ENCODE data around the gene ANKRD33B.
"Not testable (repeated sequence)": the region's sequence is repeated elsewhere in the genome, so short reads cannot be mapped to it uniquely, and the experiment has no call there.

ANKRD33B gene

DNA sequence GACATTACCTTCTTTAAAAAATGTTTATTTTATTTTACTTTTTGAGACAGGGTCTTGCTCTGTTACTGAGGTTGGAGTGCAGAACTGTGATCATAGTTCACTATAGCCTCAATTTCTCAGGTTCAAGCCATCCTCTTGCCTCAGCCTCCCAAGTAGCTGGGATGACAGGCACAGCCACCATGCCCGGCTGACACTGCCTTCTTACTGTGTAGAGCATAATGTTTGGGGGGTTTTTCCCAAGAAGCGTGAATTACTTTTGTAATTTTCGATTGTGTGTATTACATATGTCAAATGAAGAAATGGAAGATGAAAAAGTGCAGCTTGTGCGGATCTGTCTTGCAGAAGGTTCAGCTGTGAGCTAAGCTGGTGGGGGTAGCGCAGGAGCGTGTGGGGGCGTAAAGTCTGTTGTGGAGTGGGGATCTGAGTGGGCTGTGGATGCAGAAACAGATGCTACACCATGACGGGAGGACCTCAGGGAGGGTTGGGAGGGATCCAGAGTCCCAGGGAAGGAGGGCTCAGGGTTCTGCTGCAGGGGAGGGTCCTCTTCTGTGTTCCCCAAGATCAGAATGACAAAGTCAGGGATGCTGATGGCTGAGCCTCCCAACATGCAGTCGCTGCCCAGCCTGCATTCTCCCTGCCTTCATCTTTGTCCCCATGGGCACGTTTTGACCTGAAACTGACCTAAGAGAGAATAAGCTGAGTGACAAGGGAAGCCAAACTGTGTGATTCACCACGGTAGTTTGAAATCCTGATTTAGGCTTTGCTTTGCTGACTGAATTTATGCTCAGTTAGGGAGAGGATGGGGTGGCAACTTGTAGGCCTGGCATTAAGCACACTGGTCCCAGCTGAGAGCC, 6.8 kb upstream of the ANKRD33B start:
- DNase-seq (ENCODE audit: low read depth, low spot score): no peak

DNA sequence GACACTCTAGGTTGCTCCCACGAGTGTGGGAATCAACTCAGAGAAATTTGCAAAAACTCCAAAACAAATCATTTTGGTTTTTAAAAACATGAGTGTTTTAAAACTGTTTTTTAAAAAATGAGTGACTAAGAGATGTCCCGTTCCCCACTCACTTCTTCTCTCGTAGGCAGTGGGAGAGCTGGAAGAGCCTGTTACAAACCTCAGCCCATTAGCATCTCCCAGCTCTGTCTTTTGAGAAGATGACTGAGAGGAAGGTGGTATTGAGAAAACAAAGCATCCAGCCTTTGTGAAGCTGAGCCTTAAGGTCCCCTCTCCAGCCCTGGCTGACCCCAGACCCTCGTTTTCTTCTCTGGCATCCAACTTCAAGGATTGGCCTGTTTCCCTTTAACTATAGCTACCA, 4.7 kb upstream of the ANKRD33B start:
- DNase-seq (ENCODE audit: low read depth, low spot score): no peak

DNA sequence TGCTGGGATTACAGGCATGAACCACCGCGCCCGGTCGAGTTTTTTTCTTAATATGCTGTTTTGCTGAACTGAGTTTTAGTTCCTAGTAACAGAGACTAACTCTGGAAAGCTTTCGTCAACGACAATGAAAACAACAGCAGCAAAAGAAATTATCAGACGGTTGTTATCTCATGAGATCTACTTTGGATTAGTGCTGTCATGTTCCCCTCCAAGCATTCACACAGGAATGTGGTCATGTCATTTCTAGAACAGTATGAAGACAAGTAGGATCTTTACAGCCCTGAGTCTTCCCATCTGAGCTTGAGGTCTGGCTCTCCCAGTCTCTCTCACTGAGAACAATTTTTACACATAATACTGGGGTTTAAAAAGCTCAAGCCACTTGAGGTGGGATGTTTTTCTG, 4.0 kb upstream of the ANKRD33B start:
- no peak for DNase-seq (ENCODE audit: low read depth, low spot score)

DNA sequence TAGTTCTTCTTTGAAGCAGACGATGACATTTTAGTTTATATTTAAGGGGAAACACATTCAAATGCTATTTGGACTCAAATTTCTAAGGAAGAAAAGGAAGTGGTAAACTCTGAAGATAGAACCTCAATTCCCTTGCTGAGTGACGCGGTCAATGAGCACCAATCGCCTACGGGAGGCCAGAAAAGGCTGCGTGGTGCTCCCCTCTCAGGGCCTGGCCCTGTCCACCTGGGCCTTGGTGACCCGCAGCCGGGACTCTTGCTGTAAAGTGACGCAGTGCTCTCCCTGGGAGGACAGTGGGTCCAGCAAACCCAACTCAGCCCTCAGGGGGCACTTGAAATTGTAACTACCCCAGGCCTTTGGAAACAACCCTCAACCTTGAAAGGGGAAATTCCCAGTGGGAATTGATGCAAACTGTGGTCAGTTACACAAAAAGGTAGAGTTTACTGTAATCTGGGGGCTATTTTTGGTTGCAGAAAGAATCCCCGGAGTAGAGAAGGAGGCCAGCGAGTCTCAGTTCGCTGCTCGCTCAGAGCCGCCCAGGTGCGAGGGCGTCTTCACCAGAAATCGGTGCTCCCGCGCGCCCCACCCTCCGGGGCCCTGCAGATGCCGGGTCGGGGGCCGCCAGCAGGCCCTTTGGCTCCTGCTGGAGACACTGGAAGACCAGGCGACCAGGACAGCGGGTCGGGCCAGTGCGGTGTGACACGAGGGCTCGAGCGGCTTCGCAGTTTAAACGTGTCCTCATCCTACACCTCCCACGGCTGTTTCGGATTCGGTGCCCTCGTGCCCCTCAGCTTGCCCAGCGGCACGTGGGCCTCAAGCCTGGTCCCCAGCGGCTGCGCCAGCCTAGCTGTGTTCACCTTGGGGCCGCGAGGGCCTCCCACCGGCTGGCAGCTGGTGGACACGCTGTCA, 1.4 kb upstream of the ANKRD33B start:
- peak; percentile 48 for DNase-seq (ENCODE audit: low read depth, low spot score)

DNA sequence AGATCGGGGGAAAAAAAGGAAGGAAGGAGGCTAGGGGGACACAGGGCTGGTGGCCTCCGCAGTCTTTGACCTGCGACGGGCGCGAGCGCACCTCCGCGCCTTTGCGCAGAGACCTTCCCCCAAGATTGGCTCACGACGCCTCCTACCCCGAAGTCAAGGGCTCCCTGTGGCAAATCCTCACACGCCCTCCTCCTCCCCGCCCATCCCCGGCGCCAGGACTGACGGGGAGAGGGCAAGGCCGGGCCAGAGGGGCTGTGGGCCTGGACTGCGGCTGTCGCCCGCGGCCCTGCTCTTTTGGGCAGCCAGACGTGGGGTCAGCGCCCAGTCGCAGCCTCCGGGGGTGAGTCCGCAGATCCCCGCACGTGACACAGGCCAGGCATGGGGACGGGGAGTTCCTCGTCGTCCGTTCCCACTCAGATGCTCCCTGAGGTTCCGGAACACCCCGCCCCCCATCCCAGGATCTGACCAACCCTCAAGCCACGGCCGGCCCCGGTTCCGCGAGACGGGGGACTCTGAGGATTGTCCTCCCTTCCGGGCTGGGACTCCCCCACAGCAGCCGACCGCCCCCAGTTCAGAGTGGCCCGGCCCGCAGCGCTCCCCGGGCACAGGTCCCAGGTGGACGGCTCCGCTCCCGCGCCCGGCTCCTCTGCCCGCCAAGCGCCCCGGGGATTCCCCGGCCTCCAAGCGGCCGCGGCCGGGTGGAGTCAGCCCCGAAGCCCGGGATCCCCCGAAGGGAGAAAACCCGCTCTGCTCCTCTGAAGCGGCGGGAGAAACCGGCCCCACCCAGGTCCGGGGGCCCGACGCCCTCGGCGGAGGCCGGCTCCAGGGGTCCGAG, 543 bp upstream of the ANKRD33B start:
- peak; percentile 61 for DNase-seq (ENCODE audit: low read depth, low spot score)

DNA sequence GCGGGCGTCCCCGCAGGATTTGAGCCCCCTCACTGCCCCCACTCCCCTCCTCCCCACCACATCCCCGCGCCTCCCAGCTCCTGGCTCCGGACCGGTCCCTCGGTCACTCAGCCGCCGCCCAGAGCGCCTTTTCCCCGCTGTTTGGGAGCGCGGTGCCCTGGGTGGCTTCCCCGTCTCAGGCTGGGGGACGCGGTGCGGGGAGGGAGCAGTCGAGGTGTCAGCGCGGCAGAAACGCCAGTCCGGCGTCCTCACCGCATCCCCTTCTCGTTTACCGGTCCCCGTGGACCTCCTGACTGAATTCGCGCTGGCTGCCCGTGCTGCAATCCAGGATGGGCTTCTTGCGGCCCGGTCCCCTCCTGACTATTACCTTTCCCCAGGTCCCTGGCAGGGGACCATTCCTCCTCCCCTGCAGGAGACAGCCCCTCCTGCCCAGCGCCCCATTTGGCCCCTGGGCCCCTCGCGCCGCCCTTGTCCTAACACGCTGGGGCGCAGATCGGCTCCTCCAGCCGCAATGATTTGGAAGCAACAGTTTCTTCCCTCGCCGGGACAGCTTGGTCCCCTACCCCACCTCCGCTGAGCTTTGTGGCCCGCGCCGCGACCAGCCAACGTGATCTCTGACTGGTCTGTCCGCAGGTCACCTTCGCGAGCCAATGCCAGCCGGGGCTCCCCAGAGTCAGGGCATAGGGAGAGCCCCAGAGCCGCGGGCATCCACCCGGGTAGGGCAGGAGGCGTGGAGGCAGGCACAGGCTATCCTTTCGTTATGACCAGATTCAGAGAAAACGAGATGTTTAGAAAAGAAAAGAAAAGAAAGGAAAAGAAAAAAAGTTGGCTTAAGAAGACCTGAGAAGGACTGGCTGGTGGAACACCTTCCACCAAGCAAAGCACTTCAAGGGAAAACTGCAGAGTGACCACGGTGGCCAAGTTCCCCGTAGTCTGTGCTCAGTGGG, 1.2 kb downstream of the ANKRD33B start:
- peak; percentile 24 for DNase-seq (ENCODE audit: low read depth, low spot score)

DNA sequence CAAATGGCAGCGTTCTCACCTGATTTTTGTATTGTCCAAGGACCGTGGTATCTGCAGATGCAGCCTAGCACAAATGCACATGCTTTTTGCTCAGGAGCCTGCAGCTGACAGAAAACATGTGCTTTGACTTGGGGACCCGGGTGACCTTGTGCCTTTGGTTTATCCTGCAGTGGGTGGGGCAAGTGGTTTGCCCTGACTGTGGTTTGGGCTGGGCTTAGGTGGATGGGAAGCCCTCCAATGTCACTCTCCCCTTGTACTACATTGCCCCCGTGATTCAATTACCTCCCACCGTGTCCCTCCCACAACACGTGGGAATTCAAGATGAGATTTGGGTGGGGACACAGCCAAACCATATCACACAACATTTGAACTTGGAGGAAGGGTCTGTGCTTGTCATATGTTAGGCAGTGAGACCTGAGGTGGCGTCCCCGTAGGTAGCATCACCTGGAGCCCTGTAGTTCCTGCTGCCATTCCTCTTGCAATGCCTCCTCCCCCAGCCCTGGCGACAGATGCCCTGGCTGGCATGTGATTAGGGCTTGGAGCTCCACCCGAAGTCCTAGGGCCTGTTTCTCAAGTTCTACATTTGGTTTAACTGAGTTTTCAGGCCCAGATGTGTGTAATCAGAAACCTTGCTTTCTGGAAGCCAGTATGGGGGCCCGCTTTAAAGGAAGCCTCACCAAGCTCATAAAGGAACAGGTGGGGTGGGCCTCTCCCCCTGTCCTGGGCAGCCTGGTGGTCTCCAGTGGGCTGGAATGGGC, 2.1 kb downstream of the ANKRD33B start:
- DNase-seq (ENCODE audit: low read depth, low spot score): peak; percentile 23

DNA sequence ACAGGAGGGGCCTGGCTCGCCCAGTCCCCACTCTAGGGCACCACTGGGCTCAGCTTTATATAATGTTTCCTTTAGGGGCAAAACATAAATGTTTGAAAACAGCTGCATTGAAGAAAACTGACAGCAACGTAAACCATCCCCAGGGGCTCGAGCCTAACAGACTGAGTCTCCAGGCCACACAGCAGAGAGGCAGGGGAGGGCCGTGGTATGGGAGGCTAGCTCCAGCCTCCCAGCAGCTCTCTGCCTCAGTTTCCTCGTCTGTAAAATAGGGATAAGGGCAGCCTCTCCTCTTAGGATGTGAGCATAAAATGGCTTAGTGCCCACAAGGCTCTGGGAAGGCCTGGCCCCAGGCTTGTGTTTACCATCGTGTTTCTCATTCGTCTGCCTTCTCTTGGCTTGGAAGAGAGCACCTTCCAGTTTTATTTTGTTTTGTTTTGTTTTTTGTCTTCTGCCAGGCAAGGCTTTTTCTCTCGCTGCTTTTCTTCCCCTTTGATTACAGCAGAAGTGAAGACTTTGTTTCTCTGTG, 2.7 kb downstream of the ANKRD33B start:
- DNase-seq (ENCODE audit: low read depth, low spot score): no peak

DNA sequence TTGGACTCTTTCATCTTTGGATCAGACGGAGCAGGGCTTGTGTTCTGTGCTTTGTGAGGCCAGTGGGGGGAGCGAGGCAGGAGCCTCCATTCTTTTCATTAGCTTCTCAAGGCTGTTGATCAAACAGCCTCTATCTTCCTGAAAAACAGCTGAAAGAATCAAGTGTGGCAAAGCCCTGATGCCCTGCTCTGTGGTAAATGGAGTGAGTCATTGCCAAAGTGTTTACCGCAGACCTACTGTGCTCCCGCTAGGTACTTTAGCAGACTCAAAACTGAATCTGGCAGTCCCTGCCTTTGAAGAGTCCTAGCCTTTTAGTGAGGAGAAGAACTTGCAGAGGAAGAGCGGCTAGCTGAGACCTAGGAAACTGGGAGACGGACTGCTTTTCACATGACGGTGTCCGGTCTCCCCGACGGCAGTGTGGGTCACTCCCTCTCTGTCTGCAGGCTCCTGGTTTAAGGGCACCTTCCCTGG, 3.3 kb downstream of the ANKRD33B start:
- DNase-seq (ENCODE audit: low read depth, low spot score): peak; percentile 60

DNA sequence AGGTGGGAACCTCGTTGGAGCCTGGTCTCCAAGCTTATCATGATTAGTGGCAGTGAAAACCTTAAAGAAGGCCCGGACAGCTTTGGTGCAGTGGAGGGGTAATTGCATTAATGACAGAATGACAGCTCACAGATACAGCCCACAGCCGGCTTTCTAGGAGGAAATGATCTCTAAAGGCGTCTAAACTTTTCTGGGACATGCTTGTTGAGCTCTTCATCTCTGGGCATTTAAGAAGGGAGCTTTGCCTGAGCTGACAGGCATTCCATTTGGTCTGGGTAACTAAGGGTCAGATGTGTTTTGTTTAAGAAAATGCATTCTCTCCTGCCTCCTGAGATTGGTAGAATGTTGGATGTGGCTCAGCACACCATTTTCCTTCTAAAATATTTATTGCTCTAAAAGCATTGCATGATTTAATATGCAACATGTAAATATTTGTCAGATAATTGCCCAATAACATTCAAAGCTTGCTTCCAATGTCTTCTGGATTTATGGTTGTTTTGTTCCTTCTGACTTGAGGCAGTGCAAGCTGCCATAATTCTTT, 4.0 kb downstream of the ANKRD33B start:
- DNase-seq (ENCODE audit: low read depth, low spot score): peak; percentile 52

DNA sequence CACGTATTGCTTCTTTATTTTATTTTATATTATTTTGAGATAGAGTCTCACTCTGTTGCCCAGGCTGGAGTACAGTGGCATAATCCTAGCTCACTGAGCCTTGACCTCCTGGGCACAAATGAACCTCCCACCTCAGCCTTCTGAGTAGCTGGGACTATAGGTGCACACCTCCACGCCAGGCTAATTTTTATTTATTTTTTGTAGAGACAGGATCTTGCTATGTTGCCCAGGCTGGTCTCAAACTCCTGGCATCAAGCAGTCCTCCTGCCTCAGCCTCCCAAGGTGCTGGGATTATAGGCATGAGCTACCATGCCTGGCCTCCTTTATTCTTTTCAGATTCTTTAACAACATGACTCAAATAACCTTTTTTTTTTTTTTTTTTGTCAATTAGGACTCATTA, 6.7 kb downstream of the ANKRD33B start:
- DNase-seq (ENCODE audit: low read depth, low spot score): not testable (repeated sequence)

DNA sequence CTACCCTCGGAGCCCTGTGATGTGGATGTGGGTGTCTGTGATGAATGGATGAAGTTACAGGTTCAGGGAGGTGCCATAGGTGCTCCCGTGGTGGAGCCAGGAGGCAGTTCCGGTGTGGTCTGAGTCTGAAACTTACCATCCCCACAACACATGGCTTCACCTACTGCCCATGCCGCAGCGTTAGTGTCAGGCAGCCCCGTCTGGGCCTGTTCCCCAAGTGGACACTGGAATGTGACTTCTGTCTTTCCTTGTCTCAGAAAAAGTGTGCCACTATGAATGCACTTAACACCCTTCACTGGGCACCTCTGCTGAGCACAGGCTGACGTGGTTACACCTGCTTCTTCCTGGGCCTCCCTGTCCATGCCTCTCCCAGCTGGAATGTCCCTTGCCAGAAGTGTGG, 8.6 kb downstream of the ANKRD33B start:
- DNase-seq (ENCODE audit: low read depth, low spot score): no peak

DNA sequence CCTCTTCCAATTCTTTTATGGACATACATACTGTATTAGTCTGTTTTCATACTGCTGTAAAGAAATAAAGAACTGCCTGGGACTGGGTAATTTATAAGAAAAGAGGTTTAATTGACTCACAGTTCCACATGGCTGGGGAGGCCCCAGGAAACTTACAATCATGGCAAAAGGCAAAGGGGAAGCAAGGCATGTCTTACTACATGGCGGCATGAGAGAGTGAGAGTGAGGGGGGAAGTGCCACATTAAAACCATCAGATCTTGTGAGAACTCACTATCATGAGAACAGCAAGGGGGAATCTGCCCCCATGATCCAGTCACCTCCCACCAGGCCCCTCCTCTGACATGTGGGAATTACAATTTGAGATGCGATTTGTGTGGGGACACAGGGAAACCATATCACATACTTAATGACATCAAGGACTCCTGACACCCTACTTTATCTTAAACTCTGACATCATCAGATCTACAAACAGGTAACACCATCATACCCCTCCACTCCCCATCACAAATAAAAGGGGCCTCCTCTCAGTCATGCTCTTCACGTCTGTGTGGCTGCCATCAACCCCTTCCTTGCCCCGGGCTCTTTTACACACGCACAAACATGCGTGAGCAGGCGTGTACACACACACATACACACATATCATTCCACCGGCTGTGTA, 9.7 kb downstream of the ANKRD33B start:
- no peak for DNase-seq (ENCODE audit: low read depth, low spot score)

DNA sequence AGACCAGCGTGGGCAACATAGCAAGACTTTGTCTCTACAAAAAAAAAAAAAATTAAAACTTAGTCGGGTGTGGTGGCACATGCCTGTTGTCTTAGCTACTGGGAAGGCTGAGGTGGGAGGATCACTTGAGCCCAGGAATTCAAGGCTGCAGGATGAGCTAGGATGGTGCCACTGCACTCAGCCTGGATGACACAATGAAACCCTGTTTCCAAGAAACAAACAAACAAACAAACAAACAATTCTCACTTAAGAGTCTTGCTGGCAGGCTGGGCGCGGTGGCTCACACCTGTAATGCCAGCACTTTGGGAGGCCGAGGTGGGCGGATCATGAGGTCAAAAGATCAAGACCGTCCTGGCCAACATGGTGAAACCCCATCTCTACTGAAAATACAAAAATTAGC, 11.0 kb downstream of the ANKRD33B start:
- DNase-seq (ENCODE audit: low read depth, low spot score): not testable (repeated sequence)

DNA sequence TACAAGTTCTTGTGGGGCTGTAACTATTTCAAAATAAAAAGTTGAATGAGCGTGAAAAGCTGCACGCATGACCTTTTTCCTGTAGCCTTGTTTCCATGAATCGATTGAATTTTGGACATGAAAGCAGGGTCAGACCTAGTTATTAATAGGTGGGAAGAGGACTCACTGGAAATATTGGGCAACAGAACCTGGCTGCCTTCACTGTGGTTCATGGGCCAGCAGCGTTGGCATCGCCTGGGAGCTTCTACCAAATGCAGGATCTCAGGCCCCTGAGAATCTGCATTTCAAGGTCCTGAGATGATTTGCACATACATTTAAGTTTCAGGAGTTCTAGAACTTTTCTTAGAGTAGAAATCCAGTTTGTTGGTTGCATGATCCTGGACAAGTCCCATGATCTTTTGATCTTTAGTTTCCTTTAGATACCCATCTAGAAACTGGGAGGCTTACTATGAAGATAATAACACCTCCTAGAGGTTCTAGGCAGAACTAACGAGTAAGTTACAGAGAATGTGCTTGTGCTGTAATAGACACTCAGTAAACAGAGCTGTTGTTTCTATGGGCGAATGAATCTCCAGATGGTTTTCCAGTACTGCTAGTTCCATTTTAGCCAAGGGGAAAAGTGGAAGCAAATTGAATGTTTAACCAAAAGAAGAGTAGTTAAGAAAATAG, 12.4 kb downstream of the ANKRD33B start:
- DNase-seq (ENCODE audit: low read depth, low spot score): no peak

DNA sequence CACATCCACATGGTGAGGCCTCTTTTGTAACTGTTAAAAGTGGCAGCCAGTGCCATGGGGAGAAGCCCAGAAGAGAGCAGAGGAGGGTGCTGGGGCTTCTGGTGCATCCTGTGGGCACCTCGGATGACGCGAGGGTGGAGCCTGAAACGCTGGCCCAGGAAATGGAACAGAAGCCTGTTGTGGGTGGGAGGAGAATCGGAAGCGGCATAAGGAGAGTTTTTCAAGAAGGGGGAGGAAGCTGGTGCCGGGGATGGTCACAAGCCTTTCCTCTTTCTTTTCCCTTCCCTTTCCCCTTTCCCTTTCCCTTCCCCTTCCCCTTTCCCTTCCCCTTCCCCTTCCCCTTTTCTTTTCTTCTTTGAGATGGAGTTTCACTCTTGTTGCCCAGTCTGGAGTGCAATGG, 12.9 kb downstream of the ANKRD33B start:
- no peak for DNase-seq (ENCODE audit: low read depth, low spot score)

DNA sequence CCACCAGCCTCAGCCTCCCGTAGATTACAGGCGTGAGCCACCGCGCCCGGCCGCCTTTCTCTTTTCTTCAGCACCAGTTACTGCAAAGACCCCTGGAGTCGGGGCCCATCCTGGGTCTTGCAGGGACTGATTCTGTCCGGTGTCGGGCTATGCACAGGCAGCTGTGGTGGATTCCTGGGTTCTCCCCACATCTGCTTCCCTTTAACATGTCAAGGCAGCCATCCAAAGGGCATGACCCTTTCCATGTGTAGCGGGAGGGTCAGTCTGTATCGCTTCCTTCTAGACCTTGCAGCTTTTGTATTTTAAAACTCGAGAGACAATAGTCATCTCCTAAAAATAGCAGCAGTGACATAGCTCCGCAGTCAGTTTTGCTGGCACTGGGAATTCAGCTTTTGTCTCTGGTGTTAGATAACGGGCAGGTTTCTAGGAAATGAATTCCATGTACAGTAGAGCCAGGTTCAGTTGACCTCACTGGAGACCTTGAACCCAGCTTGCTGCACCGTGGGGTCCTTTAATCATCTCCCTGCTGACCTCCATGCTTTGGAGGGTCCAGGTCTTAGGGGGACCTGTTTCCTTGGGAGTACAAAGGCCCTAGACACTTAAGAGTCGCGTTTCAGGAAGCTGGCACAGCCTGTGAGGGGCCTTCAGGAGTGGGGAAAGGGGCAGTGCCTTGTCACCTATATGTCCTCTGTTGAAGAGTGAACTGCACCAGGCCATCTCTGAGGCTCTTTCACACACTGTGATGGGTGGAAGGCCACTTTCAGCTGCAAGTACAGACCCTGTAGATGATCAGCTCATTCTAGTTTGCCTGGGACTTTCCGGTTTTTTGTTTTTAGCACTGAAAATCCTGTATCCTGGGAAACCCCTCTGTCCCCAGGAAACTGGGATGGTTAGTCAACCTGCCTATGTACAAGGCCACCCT, 13.8 kb downstream of the ANKRD33B start:
- no peak for DNase-seq (ENCODE audit: low read depth, low spot score)
